Common myeloid progenitor, CD34-positive (primary cell): ENCODE data around the gene ZSWIM9.

ENCODE experiments used
- CTCF ChIA-PET: fragments of 350-600 bp; sonication (Branson Sonifier 250); formaldehyde crosslinking; loops from one replicate; lab custom pipeline; 2021; ENCODE audit warnings: antibody characterized with exemption; lab: Charles Lee
- POLR2A ChIA-PET: fragments of 350-600 bp; sonication (Branson Sonifier 250); formaldehyde crosslinking; loops from one replicate; lab custom pipeline; 2021; ENCODE audit warnings: antibody characterized with exemption; lab: Charles Lee
- DNase-seq, 3 donors: peaks; one replicate each; pipeline versions ENCODE4 v3.0.0 to v3.0.0-alpha.2; 2013
- H3K27ac ChIP-seq, 2 experiments: 1 replicate in 1 of 2; 2 replicates in 1 of 2; pipeline ENCODE4 v1.7.0; 2013; ENCODE audit warnings: inconsistent platforms in 2 of 2, low read length in 2 of 2, mild to moderate bottlenecking in 2 of 2, low read depth in 1 of 2, moderate library complexity in 1 of 2; ENCODE audit not compliant: severe bottlenecking in 2 of 2, insufficient read depth in 1 of 2, poor library complexity in 1 of 2
- H3K27me3 ChIP-seq, 5 experiments: replicated peaks in 2 of 5; 1 replicate in 3 of 5; 2 replicates in 2 of 5; pipeline versions ENCODE4 v1.6.1 to v1.7.0; 2013; ENCODE audit warnings: low read length in 4 of 5, mild to moderate bottlenecking in 2 of 5, moderate library complexity in 2 of 5, inconsistent platforms in 1 of 5; ENCODE audit not compliant: insufficient read depth in 5 of 5, control insufficient read depth in 4 of 5
- H3K36me3 ChIP-seq, 4 experiments: 1 replicate in 2 of 4; 2 replicates in 2 of 4; pipeline versions ENCODE4 v1.6.1 to v1.7.0; 2013; ENCODE audit warnings: low read length in 3 of 4, control low read depth in 1 of 4, mild to moderate bottlenecking in 1 of 4; ENCODE audit not compliant: control insufficient read depth in 4 of 4, insufficient read depth in 4 of 4
- H3K4me1 ChIP-seq, 4 experiments: 1 replicate in 3 of 4; 2 replicates in 1 of 4; pipeline versions ENCODE4 v1.6.1 to v1.7.1; 2013; ENCODE audit warnings: low read length in 3 of 4, mild to moderate bottlenecking in 3 of 4, control low read depth in 1 of 4, inconsistent platforms in 1 of 4, moderate library complexity in 1 of 4; ENCODE audit not compliant: control insufficient read depth in 4 of 4, insufficient read depth in 4 of 4; ENCODE audit errors: control extremely low read depth in 1 of 4
- H3K4me3 ChIP-seq, 7 experiments: 1 replicate in 4 of 7; 2 replicates in 3 of 7; pipeline versions ENCODE4 v1.5.1 to v1.7.0; 2013; ENCODE audit warnings: mild to moderate bottlenecking in 7 of 7, low read length in 6 of 7, moderate library complexity in 6 of 7, inconsistent platforms in 2 of 7, low read depth in 2 of 7, control low read depth in 1 of 7; ENCODE audit not compliant: insufficient read depth in 4 of 7, control insufficient read depth in 1 of 7; ENCODE audit errors: extremely low read depth in 1 of 7
- H3K9me3 ChIP-seq, 5 experiments: 1 replicate in 4 of 5; 2 replicates in 1 of 5; pipeline versions ENCODE4 v1.6.1 to v1.7.1; 2013; ENCODE audit warnings: low read length in 4 of 5, mild to moderate bottlenecking in 2 of 5, inconsistent platforms in 1 of 5, low read depth in 1 of 5, moderate library complexity in 1 of 5; ENCODE audit not compliant: control insufficient read depth in 4 of 5, insufficient read depth in 2 of 5; ENCODE audit errors: control extremely low read depth in 1 of 5
- WGBS: methylation state at CpG from one replicate; pipeline ENCODE4 v1.1.5; 2013; ENCODE audit not compliant: insufficient coverage; 5-methylcytosine and 5-hydroxymethylcytosine counted together

ZSWIM9 gene

DNA sequence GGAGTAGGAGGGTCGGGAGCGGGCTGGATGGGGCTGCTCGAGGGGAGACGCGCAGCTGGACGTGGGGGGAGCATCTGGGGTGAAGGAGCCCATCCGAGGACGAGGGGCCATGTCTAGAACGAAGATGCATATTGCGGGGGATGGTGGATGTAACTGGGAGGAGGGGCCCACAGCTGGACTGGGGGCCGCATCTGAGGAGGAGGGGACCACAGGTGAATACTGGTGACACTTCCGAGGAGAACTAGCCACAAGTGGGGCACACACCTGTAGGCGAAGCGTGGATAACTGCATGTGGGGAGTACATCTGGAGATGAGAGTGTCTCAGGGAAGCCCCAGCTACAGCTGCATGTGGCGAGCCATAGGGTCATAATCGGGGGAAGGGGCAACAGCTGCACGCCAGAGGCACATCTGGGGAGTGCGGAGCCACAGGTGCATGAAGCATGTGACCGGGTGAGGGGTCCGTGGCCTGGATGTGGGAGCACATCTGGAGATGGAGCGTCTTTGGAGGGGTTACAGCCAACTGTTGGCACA, 402 bp downstream of the ZSWIM9 start:
- Histone ChIP-seq H3K4me1 (peaks cover 8 to 26% (median 12%) of the 10 kb centered on the region in 4 experiments), H3K36me3 (peaks cover 4 to 28% (median 22%) of the 10 kb centered on the region in 4 experiments), H3K9me3 (no peaks in the 10 kb centered on the region), H3K27ac (peak overlapping the region; percentile 28 to 84), H3K27me3 (no peaks in the 10 kb centered on the region), H3K4me3 (peak overlapping the region; percentile 41 to 98 (median 82))
- ChIA-PET CTCF (interaction anchor here (2.0 kb wide), 1 partner anchor 33 kb away, joined by 8 read pairs; no protein-coding TSS in a partner anchor), POLR2A (interaction anchor here (0.6 kb wide), 1 partner anchor 978 kb away, joined by 3 read pairs; no protein-coding TSS in a partner anchor)
- 4% methylated on average over 20 of the region's 21 CpGs for WGBS
- DNase-seq, result no peak

DNA sequence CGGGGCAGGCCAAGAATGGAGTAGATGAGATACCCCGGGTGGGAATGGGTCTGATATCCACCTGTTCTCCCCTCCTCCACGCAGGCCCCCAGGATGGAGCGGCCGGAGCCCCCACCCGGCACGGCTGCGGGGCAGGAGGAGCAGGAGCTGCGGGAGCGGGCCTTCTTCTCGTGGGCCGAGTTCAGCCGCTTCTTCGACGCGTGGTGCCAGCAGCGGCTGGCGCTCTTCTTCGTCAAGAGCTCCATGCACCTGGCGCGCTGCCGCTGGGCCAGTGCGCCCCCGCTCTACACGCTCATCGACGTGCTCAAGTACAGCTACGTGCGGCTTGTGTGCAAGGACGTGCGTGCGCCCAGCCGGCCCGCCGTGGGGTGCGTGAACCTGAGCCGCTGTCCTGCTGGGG, 1.2 kb downstream of the ZSWIM9 start:
- Histone ChIP-seq H3K9me3 (no peaks in the 10 kb centered on the region), H3K27ac (no peak overlapping the region), H3K36me3 (peaks cover 4 to 28% (median 22%) of the 10 kb centered on the region in 4 experiments), H3K4me1 (peaks cover 8 to 26% (median 12%) of the 10 kb centered on the region in 4 experiments), H3K4me3 (peak overlapping the region in 3 of 7 experiments; percentile 82 to 98 (median 86)), H3K27me3 (no peaks in the 10 kb centered on the region)
- POLR2A ChIA-PET, result no interaction called here
- DNase-seq, result no peak
- 99% methylated on average over 26 of the region's 37 CpGs for WGBS
- CTCF ChIA-PET, result interaction anchor here (2.0 kb wide), 1 partner anchor 32 kb away, joined by 8 read pairs; no protein-coding TSS in a partner anchor

DNA sequence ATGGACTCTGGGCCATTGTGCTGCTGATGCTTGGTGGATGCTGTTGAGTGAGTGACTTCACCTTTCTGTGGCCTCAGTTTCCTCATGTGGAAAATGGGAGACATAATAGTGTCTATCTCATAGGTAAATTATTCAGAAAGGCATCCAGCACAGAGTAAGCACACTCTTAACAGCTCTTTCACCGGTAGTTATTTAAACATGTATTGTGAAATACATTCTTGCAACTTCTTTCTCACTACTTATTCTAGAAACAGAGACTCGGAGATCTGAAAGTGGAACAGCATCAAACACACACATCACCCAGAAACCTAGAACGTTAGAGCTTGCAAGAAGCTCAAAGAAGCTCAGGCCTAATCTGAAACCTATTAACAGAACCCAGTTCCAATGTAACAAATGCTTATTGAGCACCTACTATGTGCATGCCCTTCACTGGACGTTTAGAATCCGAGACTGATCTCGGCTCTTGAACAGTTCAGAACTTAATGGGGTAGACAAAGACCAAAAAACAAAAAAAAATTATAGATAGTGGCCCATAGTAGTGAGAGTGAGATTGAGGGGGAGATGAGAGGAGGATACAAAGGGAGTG, 4.1 kb downstream of the ZSWIM9 start:
- Histone ChIP-seq H3K4me1 (peaks cover 3 to 19% (median 8%) of the 10 kb centered on the region in 4 experiments), H3K27ac (no peak overlapping the region), H3K4me3 (no peak overlapping the region), H3K27me3 (no peaks in the 10 kb centered on the region), H3K36me3 (peaks cover 6 to 33% (median 22%) of the 10 kb centered on the region in 4 experiments), H3K9me3 (no peaks in the 10 kb centered on the region)
- CTCF ChIA-PET, result interaction anchor here (1.0 to 1.3 kb wide), 3 partner anchors 16 to 28 kb away, joined by 3 to 4 read pairs (median 3); no protein-coding TSS in a partner anchor
- DNase-seq, result no peak
- POLR2A ChIA-PET, result no interaction called here
- WGBS, result 83% methylated on average over 1 of the region's 6 CpGs

DNA sequence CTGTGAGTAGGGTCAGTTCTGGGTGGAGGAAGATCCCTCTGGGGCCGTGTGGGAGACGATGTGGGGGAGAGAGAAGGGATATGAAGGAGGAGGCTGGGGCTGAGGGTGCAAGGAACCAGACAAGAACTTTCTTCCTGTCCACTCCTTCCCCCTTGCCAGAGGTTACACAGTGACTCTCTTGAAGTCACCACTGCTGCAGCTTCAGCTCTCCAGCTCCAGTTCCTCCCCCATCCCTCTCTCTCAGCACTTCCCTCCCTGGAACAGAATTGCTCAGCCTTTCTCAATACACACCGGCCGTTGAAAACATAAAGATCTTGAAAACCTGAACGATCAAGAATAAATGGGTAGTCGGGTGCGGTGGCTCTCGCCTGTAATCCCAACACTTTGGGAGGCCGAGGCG, 5.1 kb downstream of the ZSWIM9 start:
- ChIA-PET CTCF (interaction anchor here (1.0 to 1.2 kb wide), 2 partner anchors 15 to 19 kb away, joined by 3 read pairs; no protein-coding TSS in a partner anchor), POLR2A (no interaction called here)
- 96% methylated on average over 9 of the region's 10 CpGs for WGBS
- Histone ChIP-seq H3K4me3 (no peak overlapping the region), H3K36me3 (peaks cover 6 to 37% (median 24%) of the 10 kb centered on the region in 4 experiments), H3K9me3 (no peaks in the 10 kb centered on the region), H3K27me3 (no peaks in the 10 kb centered on the region), H3K4me1 (peaks cover 3 to 17% (median 7%) of the 10 kb centered on the region in 4 experiments), H3K27ac (no peak overlapping the region)
- DNase-seq, result no peak

DNA sequence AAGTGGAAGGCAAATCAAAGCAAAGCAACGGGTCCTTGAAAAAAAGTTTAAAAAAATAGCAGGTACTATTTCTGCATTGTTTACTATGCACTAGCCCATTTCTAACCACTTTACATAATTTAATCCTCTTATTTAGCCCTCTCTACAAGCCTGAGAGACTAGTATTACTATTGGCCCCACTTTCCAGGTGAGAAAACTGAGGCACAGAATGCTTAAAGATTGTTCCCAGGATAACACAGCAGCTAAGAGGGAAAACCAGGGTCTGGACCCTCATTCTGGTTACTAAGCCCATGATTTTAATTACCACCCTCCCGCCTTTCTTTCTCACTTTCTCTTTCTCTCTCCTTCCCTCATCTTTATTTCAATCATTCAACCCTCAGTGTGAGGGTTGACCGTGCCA, 5.7 kb downstream of the ZSWIM9 start:
- peaks cover 6 to 38% (median 25%) of the 10 kb centered on the region in 4 experiments for H3K36me3 ChIP-seq
- peaks cover 0 to 3% (median 3%) of the 10 kb centered on the region in 5 experiments for H3K9me3 ChIP-seq
- no peak overlapping the region for H3K4me3 ChIP-seq
- H3K4me1 ChIP-seq, result peaks cover under 1 to 12% (median 2%) of the 10 kb centered on the region in 4 experiments
- POLR2A ChIA-PET, result no interaction called here
- H3K27me3 ChIP-seq, result no peaks in the 10 kb centered on the region
- no peak for DNase-seq
- no peak overlapping the region for H3K27ac ChIP-seq
- 100% methylated on average over 1 of the region's 3 CpGs for WGBS
- CTCF ChIA-PET, result no interaction called here

DNA sequence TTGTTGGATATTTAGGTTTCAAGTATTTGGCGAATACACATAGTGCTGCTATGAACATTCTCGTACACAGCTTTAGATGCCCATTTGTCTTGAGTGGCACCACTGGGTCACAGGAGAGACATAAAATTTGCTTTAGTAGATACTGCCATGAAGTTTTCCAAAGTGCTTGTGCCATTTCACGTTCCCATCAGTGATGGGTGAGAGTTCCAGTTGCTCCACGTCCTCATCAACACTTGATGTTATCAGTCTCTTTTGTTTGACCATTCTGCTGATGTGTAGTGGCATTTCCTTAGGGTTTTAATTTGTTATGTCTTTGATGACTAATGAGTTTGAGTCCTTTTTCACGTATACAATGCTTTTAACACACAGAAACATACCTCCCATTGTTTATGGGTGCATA, 11.0 kb downstream of the ZSWIM9 start:
- ChIA-PET POLR2A (no interaction called here), CTCF (no interaction called here)
- H3K4me1 ChIP-seq, result no peaks in the 10 kb centered on the region
- no peak overlapping the region for H3K27ac ChIP-seq
- no peaks in the 10 kb centered on the region for H3K27me3 ChIP-seq
- no peak for DNase-seq
- peaks cover 0 to 15% (median 8%) of the 10 kb centered on the region in 5 experiments for H3K9me3 ChIP-seq
- H3K4me3 ChIP-seq, result no peak overlapping the region
- H3K36me3 ChIP-seq, result peaks cover 5 to 30% (median 15%) of the 10 kb centered on the region in 4 experiments
- 95% methylated on average over 2 of the region's 5 CpGs for WGBS

DNA sequence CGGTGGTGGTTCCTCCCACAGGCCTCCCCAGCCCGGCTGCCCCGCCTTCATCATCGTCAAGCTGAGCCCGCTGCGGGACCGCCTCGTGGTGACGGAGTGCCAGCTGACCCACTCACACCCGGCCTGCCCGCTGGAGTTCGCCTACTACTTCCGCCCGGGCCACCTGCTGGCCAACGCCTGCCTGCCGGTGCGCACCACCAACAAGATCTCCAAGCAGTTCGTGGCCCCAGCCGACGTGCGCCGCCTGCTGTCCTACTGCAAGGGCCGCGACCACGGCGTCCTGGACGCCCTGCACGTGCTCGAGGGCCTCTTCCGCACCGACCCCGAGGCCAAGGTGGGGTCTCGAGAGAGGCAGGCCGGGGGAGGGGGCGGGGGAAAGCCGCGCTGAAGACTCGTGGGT, 12.0 kb downstream of the ZSWIM9 start:
- Histone ChIP-seq H3K36me3 (peaks cover 5 to 28% (median 16%) of the 10 kb centered on the region in 4 experiments), H3K27ac (no peak overlapping the region), H3K4me3 (no peak overlapping the region), H3K27me3 (no peaks in the 10 kb centered on the region), H3K4me1 (no peaks in the 10 kb centered on the region), H3K9me3 (peaks cover 0 to 15% (median 8%) of the 10 kb centered on the region in 5 experiments)
- ChIA-PET CTCF (no interaction called here), POLR2A (no interaction called here)
- WGBS, result 94% methylated on average over 37 of the region's 38 CpGs
- no peak for DNase-seq
